A549 treated with Mapracorat at 1 μM for 4 hours (cell line): ENCODE data around the gene SLC38A4. TPM values are rescaled to one million over a fixed set of nuclear protein-coding genes. Genes with fewer than 3 reads are reported as not detected.

Experiments used
- total RNA-seq: library from RNA; stranded (reverse); fragments of 200-300 nt; extraction: Qiagen RNA extraction; gene quantifications from 5 replicates; pipeline ENCODE4 v1.2.3, GENCODE V29; 2022

SLC38A4 gene, protein sequence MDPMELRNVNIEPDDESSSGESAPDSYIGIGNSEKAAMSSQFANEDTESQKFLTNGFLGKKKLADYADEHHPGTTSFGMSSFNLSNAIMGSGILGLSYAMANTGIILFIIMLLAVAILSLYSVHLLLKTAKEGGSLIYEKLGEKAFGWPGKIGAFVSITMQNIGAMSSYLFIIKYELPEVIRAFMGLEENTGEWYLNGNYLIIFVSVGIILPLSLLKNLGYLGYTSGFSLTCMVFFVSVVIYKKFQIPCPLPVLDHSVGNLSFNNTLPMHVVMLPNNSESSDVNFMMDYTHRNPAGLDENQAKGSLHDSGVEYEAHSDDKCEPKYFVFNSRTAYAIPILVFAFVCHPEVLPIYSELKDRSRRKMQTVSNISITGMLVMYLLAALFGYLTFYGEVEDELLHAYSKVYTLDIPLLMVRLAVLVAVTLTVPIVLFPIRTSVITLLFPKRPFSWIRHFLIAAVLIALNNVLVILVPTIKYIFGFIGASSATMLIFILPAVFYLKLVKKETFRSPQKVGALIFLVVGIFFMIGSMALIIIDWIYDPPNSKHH
- 0.04 to 0.17 TPM (median 0.08 TPM) in 5 replicates for total RNA-seq

DNA sequence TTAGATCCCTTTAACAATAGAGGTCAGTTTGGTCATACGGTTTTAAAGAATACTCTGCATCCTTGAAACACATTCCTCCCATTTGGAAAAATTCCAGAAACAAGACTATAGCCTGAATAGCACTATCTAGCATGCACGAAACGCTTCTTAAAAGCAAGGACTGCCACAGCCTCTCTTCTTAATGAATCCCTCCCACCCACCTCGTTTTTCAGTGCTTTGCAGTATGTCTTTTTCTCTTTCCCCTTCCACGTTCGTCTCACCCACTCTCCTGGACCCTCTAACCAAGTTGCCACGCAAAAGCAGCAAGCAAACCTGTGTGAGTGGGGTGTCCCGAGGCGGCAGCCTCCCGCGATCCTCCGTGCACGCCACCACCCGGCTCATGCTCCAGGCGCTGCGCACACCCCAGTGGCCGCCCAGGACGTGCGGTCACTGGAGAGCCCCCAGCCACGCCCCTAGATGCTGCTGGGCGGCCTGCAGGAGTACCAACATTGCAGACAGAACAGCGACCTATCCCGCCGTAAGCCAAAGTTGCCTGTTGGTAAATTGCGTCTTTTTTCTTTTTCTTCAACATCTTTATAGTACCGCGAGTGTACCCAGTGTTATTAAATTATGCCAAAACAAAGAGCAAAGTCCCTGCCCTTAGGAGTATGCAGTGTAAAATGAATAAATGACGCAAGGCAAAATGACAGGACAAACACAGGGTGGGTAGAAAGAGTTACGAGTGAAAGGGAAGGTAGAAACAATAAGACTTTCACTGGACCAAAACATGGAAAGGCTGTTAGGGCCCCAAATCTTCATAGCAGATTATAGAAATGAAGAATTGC, at the start of gene SLC38A4:
TSS of gene SLC38A4 (minus strand) at position 407 of the 824 bp plus-strand sequence. CDS start 32,926 bp downstream, outside the sequence.

